Transverse colon (tissue), 4 donors: ENCODE measurements around the gene HELZ. TPM values are rescaled to one million over a fixed set of nuclear protein-coding genes. Genes with fewer than 3 reads are reported as not detected.

Source experiments
- DNase-seq: peaks from one replicate; pipeline ENCODE4 v3.0.0-alpha.2; 2019
- H3K27ac ChIP-seq, 4 donors: fragments of 200-600 bp; sonication (generic); 2 replicates each; pipeline ENCODE4 v1.5.1; 2016 to 2018; ENCODE audit warnings: inconsistent platforms in 4 of 4
- H3K27me3 ChIP-seq: fragments of 200-600 bp; sonication (generic); 2 replicates; pipeline ENCODE4 v1.5.1; 2017; ENCODE audit warnings: inconsistent platforms
- H3K36me3 ChIP-seq, 4 donors: fragments of 200-600 bp; sonication (generic); 2 replicates each; pipeline ENCODE4 v1.5.1; 2017 to 2019; ENCODE audit warnings: inconsistent platforms in 4 of 4
- H3K4me1 ChIP-seq, 4 donors: fragments of 200-600 bp; sonication (generic); 2 replicates each; pipeline ENCODE4 v1.5.1; 2017 to 2020; ENCODE audit warnings: inconsistent platforms in 4 of 4
- H3K4me3 ChIP-seq, 4 donors: fragments of 200-600 bp; sonication (generic); 1 replicate in 1 of 4; 2 replicates in 3 of 4; pipeline versions ENCODE4 v1.5.1 to v1.6.1; 2017 to 2019; ENCODE audit warnings: inconsistent platforms in 4 of 4
- H3K9me3 ChIP-seq, 2 donors: fragments of 200-600 bp; sonication (generic); 2 replicates each; pipeline ENCODE4 v1.5.1; 2017 to 2019; ENCODE audit warnings: inconsistent platforms in 2 of 2
- CTCF ChIP-seq, 5 experiments: fragments of 200-600 bp in 3 of 5; fragments of 450-650 bp in 2 of 5; sonication (generic) in 3 of 5; IDR thresholded peaks; 1 replicate in 2 of 5; 2 replicates in 3 of 5; pipeline ENCODE4 v1.5.1; 2016 to 2017; ENCODE audit warnings: antibody characterized with exemption in 5 of 5, inconsistent platforms in 3 of 5, mild to moderate bottlenecking in 2 of 5, moderate library complexity in 1 of 5
- EP300 ChIP-seq: sonication (generic); formaldehyde crosslinking; IDR thresholded peaks from one replicate; pipeline ENCODE4 v1.6.1; 2017; ENCODE audit warnings: antibody characterized with exemption, low read depth
- POLR2A ChIP-seq: fragments of 450-650 bp; IDR thresholded peaks from one replicate; pipeline ENCODE4 v1.6.1; 2016; ENCODE audit warnings: antibody characterized with exemption, mild to moderate bottlenecking, moderate library complexity
- POLR2AphosphoS5 ChIP-seq, 3 donors: sonication (generic); formaldehyde crosslinking; IDR thresholded peaks; one replicate each; pipeline ENCODE4 v1.6.1; 2016; ENCODE audit warnings: antibody characterized with exemption in 3 of 3
- WGBS, 2 donors: methylation state at CpG; one replicate each; pipeline ENCODE4 v1.1.5; 2018; ENCODE audit warnings: low coverage in 1 of 2; 5-methylcytosine and 5-hydroxymethylcytosine counted together
- in situ Hi-C, 4 donors: fragments of 200-750 bp; cut with MboI; loops; one replicate each; pipeline versions ENCODE4 v1.15.0 to v1.15.1; 2017; ENCODE audit warnings: low sequenced_read_pairs in 3 of 4, low pct_ligation_motif_present in 1 of 4, low pct_unique_long_range_greater_than_20kb in 1 of 4
- intact Hi-C: fragments of 100-400 bp; cut with DNase I; formaldehyde crosslinking; loops from one replicate; pipeline ENCODE4 v1.15.1; 2023; ENCODE audit warnings: low total_unique reads
- total RNA-seq, 4 donors: library from RNA; depleted of rRNA; stranded (reverse); fragments of >200 nt; gene quantifications; one replicate each; pipeline ENCODE4 v1.1.0, GENCODE V29; 2016

Gene HELZ
- total RNA-seq, 4 donors from 2014 or later, result 31.8 to 126 (median 56.0) TPM

- intact Hi-C loops, result no loop called here
- no peak overlapping the region for H3K4me3 ChIP-seq
- H3K4me1 ChIP-seq, result peaks cover 3 to 50% (median 9%) of the 10 kb centered on the region in 4 donors
- in situ Hi-C loops, result no loop called here
- H3K27ac ChIP-seq, result no peak overlapping the region
- TF ChIP-seq EP300, result no peak
- TF ChIP-seq POLR2AphosphoS5 (IDR thresholded peaks at IDR 0.05), result no peak
- no peak for TF ChIP-seq POLR2A
- TF ChIP-seq CTCF (IDR thresholded peaks at IDR 0.05), result no peak
- peaks cover 0 to 12% (median under 1%) of the 10 kb centered on the region in 4 donors for H3K36me3 ChIP-seq
- H3K27me3 ChIP-seq, result no peaks in the 10 kb centered on the region
- H3K9me3 ChIP-seq, result no peaks in the 10 kb centered on the region
- DNase-seq, result no peak
- WGBS, 2 donors, result 86 to 88% methylated on average over 5 of the region's 5 CpGs
Measured at GRCh38 chr17:67212231-67212630, 32.8 kb downstream of the HELZ start.

- Histone ChIP-seq H3K9me3 (no peaks in the 10 kb centered on the region), H3K27me3 (no peaks in the 10 kb centered on the region), H3K36me3 (peaks cover 0 to 12% (median 0%) of the 10 kb centered on the region in 4 donors), H3K4me1 (peaks cover 3 to 48% (median 9%) of the 10 kb centered on the region in 4 donors), H3K27ac (no peak overlapping the region), H3K4me3 (no peak overlapping the region)
- 88 to 95% methylated on average over 2 to 5 of the region's 5 CpGs for WGBS, 2 donors
- no peak for DNase-seq
- in situ Hi-C loops (no loop called here), intact Hi-C loops (no loop called here)
- no peak for TF ChIP-seq POLR2AphosphoS5 (IDR thresholded peaks at IDR 0.05)
- TF ChIP-seq POLR2A, result no peak
- no peak for TF ChIP-seq EP300
- TF ChIP-seq CTCF (IDR thresholded peaks at IDR 0.05), result no peak
Measured at GRCh38 chr17:67211742-67212141, 33.3 kb downstream of the HELZ start.

GRCh38 chr17:67210915-67211314, 34.1 kb downstream of the HELZ start:
- intact Hi-C loops (no loop called here), in situ Hi-C loops (no loop called here)
- H3K4me1 ChIP-seq, result peaks cover 3 to 39% (median 12%) of the 10 kb centered on the region in 4 donors
- H3K27me3 ChIP-seq, result no peaks in the 10 kb centered on the region
- H3K36me3 ChIP-seq, result peaks cover 0 to 8% (median 0%) of the 10 kb centered on the region in 4 donors
- no peak for TF ChIP-seq EP300
- no peak for TF ChIP-seq POLR2AphosphoS5 (IDR thresholded peaks at IDR 0.05)
- TF ChIP-seq POLR2A, result no peak
- no peak for TF ChIP-seq CTCF (IDR thresholded peaks at IDR 0.05)
- H3K9me3 ChIP-seq, result no peaks in the 10 kb centered on the region
- WGBS, 2 donors, result 68 to 75% methylated on average over 2 of the region's 2 CpGs
- DNase-seq, result no peak
- H3K27ac ChIP-seq, result no peak overlapping the region
- H3K4me3 ChIP-seq, result no peak overlapping the region

GRCh38 chr17:67208232-67208631, 36.8 kb downstream of the HELZ start:
- peaks cover 3 to 34% (median 14%) of the 10 kb centered on the region in 4 donors for H3K4me1 ChIP-seq
- no peaks in the 10 kb centered on the region for H3K9me3 ChIP-seq
- TF ChIP-seq EP300 (no peak), POLR2A (no peak), POLR2AphosphoS5 (IDR thresholded peaks at IDR 0.05) (no peak), CTCF (IDR thresholded peaks at IDR 0.05) (no peak)
- WGBS, 2 donors, result 45 to 62% methylated on average over 4 of the region's 4 CpGs
- intact Hi-C loops (no loop called here), in situ Hi-C loops (no loop called here)
- no peak overlapping the region for H3K27ac ChIP-seq
- H3K27me3 ChIP-seq, result no peaks in the 10 kb centered on the region
- DNase-seq, result no peak
- H3K36me3 ChIP-seq, result peaks cover 0 to 4% (median under 1%) of the 10 kb centered on the region in 4 donors
- no peak overlapping the region for H3K4me3 ChIP-seq
